ENCODE results near the gene PAOX. TPM values are rescaled to one million over a fixed set of nuclear protein-coding genes. Genes with fewer than 3 reads are reported as not detected.
A peak's percentile ranks its signal among the peaks of the same experiment; 100 is the strongest.

The PAOX gene
- total and polyA plus RNA-seq, 2 of the 13 experiments (the other 11 are each of a cell fraction or from before 2014, with no cell fraction given), result 0.49 to 0.77 TPM

- in situ Hi-C loops (cut with HindIII; ENCODE audit: extremely low pct_ligation_motif_present, low pct_unique_long_range_greater_than_20kb), result no loop called here
- Histone ChIP-seq H3K27me3 (ENCODE audit: control insufficient read depth in 1 of 2, insufficient read depth in 2 of 2, low read length in 2 of 2) (no peaks in the 10 kb centered on the region), H3K4me1 (ENCODE audit: insufficient read depth, low read length) (no peaks in the 10 kb centered on the region), H3K9ac (ENCODE audit: insufficient read depth, low read depth, low read length) (no peak overlapping the region), H2AFZ (ENCODE audit: low read length) (no peak overlapping the region), H3K4me3 (replicated peaks in 1 of 3; ENCODE audit: insufficient read depth in 1 of 3, low read depth in 2 of 3, low read length in 3 of 3) (no peak overlapping the region), H3K9me3 (ENCODE audit: low read length) (peaks cover 18% of the 10 kb centered on the region), H3K27ac (ENCODE audit: extremely low read length, insufficient read depth, low read length) (no peak overlapping the region), H3K4me2 (ENCODE audit: low read depth, low read length) (no peak overlapping the region), H4K20me1 (ENCODE audit: insufficient read depth, low read length) (no peaks in the 10 kb centered on the region), H3K36me3 (replicated peaks in 1 of 2; ENCODE audit: control insufficient read depth in 1 of 2, insufficient read depth in 2 of 2, low read length in 2 of 2) (peaks cover 8 to 47% of the 10 kb centered on the region in 2 experiments), H3K79me2 (ENCODE audit: insufficient read depth, low read length) (peaks cover 3% of the 10 kb centered on the region)
- ChIA-PET CTCF (ENCODE audit: low intra/inter-chr PET ratio, low total read pairs) (no interaction called here), POLR2A (no interaction called here)
- TF ChIP-seq THYN1 (CRISPR knock-in tag; IDR thresholded peaks at IDR 0.05; ENCODE audit: borderline replicate concordance, low read depth) (no peak), FOSL2 (CRISPR knock-in tag; IDR thresholded peaks at IDR 0.05) (no peak), NKX3-1 (CRISPR knock-in tag; IDR thresholded peaks at IDR 0.05) (no peak), AGO2 (optimal IDR thresholded peaks at IDR 0.05; ENCODE audit: low read depth, low read length) (peak; percentile 28), ZBTB33 (CRISPR knock-in tag; IDR thresholded peaks at IDR 0.05) (no peak), ZNF343 (CRISPR knock-in tag; IDR thresholded peaks at IDR 0.05) (no peak), GATAD1 (CRISPR knock-in tag; IDR thresholded peaks at IDR 0.05) (no peak)
- TF ChIP-seq, protein P1, sequence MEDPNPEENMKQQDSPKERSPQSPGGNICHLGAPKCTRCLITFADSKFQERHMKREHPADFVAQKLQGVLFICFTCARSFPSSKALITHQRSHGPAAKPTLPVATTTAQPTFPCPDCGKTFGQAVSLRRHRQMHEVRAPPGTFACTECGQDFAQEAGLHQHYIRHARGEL (CRISPR knock-in tag; IDR thresholded peaks at IDR 0.05), result no peak
- DNase-seq (ENCODE audit: low spot score) (no peak), ATAC-seq (no peak), FAIRE-seq (no peak)
- 98% methylated on average over 25 of the region's 25 CpGs for WGBS (ENCODE audit: low lambda C conversion rate)
- BruUV-seq (replicated peaks), result no TSS peak
- intact Hi-C loops (cut with micrococcal nuclease; ENCODE audit: unreplicated experiment), result no loop called here
Observed at GRCh38 chr10:133415752-133416151, 36.7 kb downstream of the PAOX start.

Data from HepG2 (cell line).